Measurements from ENCODE around the gene NCOA3. TPM values are rescaled to one million over a fixed set of nuclear protein-coding genes. Genes with fewer than 3 reads are reported as not detected.

NCOA3 gene
- total and polyA plus RNA-seq, 2 of the 8 experiments (the other 6 are each of a cell fraction or from before 2014, with no cell fraction given) = 7.9 to 24.7 TPM

- H3K79me2 ChIP-seq (ENCODE audit: control insufficient read depth in 1 of 2, insufficient read depth in 2 of 2, low read length in 2 of 2) = no peaks in the 10 kb centered on the region
- no peak for DNase-seq (ENCODE audit: low read depth in 1 of 2, low spot score in 2 of 2)
- no peak overlapping the region for H4K5ac ChIP-seq (ENCODE audit: insufficient read length, low read depth, low read length)
- TF ChIP-seq EGR1 (IDR thresholded peaks at IDR 0.05; ENCODE audit: borderline replicate concordance, low read depth, low read length) (no peak), E2F6 (IDR thresholded peaks at IDR 0.05) (peak; percentile 73; the same call in 1 of the 2 replicates)
- H3K4me1 ChIP-seq (replicated peaks in 1 of 4; ENCODE audit: control insufficient read depth in 3 of 4, insufficient read depth in 4 of 4, low read length in 3 of 4) = peaks cover 0 to 8% (median 5%) of the 10 kb centered on the region in 4 experiments; a peak in 4 of 7 replicates
- no peak overlapping the region for H2BK12ac ChIP-seq (ENCODE audit: low read depth, low read length)
- POLR2A ChIA-PET (ENCODE audit: partially characterized antibody) = no interaction called here
- no peak overlapping the region for H2AFZ ChIP-seq (ENCODE audit: low read length)
- H3K4me3 ChIP-seq (ENCODE audit: extremely low read depth in 1 of 4, insufficient read depth in 2 of 4, low read depth in 3 of 4, low read length in 4 of 4) = no peak overlapping the region
- H3K18ac ChIP-seq (ENCODE audit: extremely low read depth, low read length) = no peak overlapping the region
- no peak overlapping the region for H3K14ac ChIP-seq (ENCODE audit: insufficient read length)
- CTCF ChIA-PET (ENCODE audit: partially characterized antibody) = interaction anchor here (1.2 to 2.4 kb wide), 3 partner anchors 9 to 933 kb away, joined by 3 to 12 read pairs (median 5); no protein-coding TSS in a partner anchor
- H2BK5ac ChIP-seq (ENCODE audit: low read depth, low read length) = no peak overlapping the region; the same call in 1 of the 2 replicates
- 0 out of 2 replicates have a peak overlapping the region, but pooled peaks have one; percentile 16 for H2BK15ac ChIP-seq (ENCODE audit: low read length)
- 90% methylated on average over 20 of the region's 20 CpGs; no CpG with 5 or more reads in 1 of the 2 experiments for WGBS, 2 experiments (ENCODE audit: extremely low coverage in 1 of 2, insufficient coverage in 1 of 2, insufficient read length in 1 of 2, insufficient replicate concordance in 2 of 2, low coverage in 1 of 2, low lambda C conversion rate in 2 of 2, missing lambda C conversion rate in 1 of 2)
- H3K4me2 ChIP-seq (ENCODE audit: insufficient read depth in 1 of 2, low read depth in 2 of 2, low read length in 2 of 2) = no peak overlapping the region
- no peak overlapping the region for H3K9ac ChIP-seq (replicated peaks in 1 of 4; ENCODE audit: extremely low read depth in 1 of 4, low read depth in 3 of 4, low read length in 3 of 4)
- FAIRE-seq = no peak
- H3K36me3 ChIP-seq (ENCODE audit: control insufficient read depth in 2 of 4, insufficient read depth in 4 of 4, low read length in 3 of 4) = peaks cover 0 to 9% (median 4%) of the 10 kb centered on the region in 4 experiments; a peak in 3 of 8 replicates
- H2BK20ac ChIP-seq (ENCODE audit: low read length) = no peak overlapping the region
- no peak overlapping the region for H2BK120ac ChIP-seq (replicated peaks; ENCODE audit: low read depth, low read length)
- H3K79me1 ChIP-seq (ENCODE audit: low read depth, low read length) = no peaks in the 10 kb centered on the region
- peak overlapping the region; percentile 78; the same call in 1 of the 2 replicates for H2AK5ac ChIP-seq (ENCODE audit: low read depth, low read length)
- H3K23ac ChIP-seq (ENCODE audit: insufficient read length) = no peak overlapping the region
- no peak overlapping the region for H3K27ac ChIP-seq (ENCODE audit: low read depth, low read length)
- peak overlapping the region; percentile 28; the same call in 1 of the 2 replicates for H4K8ac ChIP-seq (ENCODE audit: extremely low read depth, insufficient read depth, low read length)
- H3K27me3 ChIP-seq (replicated peaks in 1 of 4; ENCODE audit: control insufficient read depth in 3 of 4, extremely low read depth in 1 of 4, insufficient read depth in 3 of 4, low read length in 3 of 4) = no peaks in the 10 kb centered on the region
- no peak overlapping the region for H3K56ac ChIP-seq (replicated peaks; ENCODE audit: insufficient read length, low read depth, low read length)
- H3K4ac ChIP-seq (replicated peaks; ENCODE audit: insufficient read length, low read depth, low read length) = no peak overlapping the region
- peaks cover 29% of the 10 kb centered on the region in 2 experiments for H3K9me3 ChIP-seq (ENCODE audit: insufficient read depth in 2 of 2, low read depth in 1 of 2, low read length in 1 of 2)
- no peaks in the 10 kb centered on the region for H3K23me2 ChIP-seq (ENCODE audit: low read depth, low read length)
- H4K91ac ChIP-seq (replicated peaks; ENCODE audit: insufficient read length, low read length) = no peak overlapping the region
- no peaks in the 10 kb centered on the region for H4K20me1 ChIP-seq (replicated peaks in 1 of 2; ENCODE audit: control insufficient read depth in 1 of 2, insufficient read depth in 2 of 2, low read length in 2 of 2)
Measured at GRCh38 chr20:47687095-47687987, 185.7 kb downstream of the NCOA3 start.
